ENCODE measurements around the gene ZNF609. TPM values are rescaled to one million over a fixed set of nuclear protein-coding genes. Genes with fewer than 3 reads are reported as not detected.

The ZNF609 gene
- total and polyA plus RNA-seq, 4 donors = 4.6 to 18.1 (median 8.0) TPM

- TF ChIP-seq REST (IDR thresholded peaks at IDR 0.05) (peak; percentile 74), CTCF (IDR thresholded peaks at IDR 0.05; ENCODE audit: low read depth, low read length, missing input control) (no peak)
Measured at GRCh38 chr15:64460724-64461720, 644 bp downstream of the ZNF609 start (continued).

- no peaks in the 10 kb centered on the region for H3K9me3 ChIP-seq (ENCODE audit: control insufficient read depth in 4 of 4, low read length in 3 of 4)
- H3K4me1 ChIP-seq (ENCODE audit: control insufficient read depth in 4 of 4, insufficient read depth in 4 of 4, low read length in 3 of 4) = peaks cover 7 to 45% (median 23%) of the 10 kb centered on the region in 4 donors
- H3K27ac ChIP-seq (ENCODE audit: low read depth in 1 of 2, low read length in 2 of 2) = peak overlapping the region; percentile 70 to 83
- H3K4me3 ChIP-seq (ENCODE audit: low read depth in 1 of 3, low read length in 3 of 3) = peak overlapping the region in 2 of 3 donors; percentile 90 to 97
- WGBS = 6% methylated on average over 5 of the region's 5 CpGs
- peak overlapping the region; percentile 20 to 78 for H3K9ac ChIP-seq (ENCODE audit: low read depth in 1 of 2, low read length in 2 of 2)
- peak; percentile 35 for DNase-seq (ENCODE audit: low spot score)
- H3K27me3 ChIP-seq (ENCODE audit: control insufficient read depth in 4 of 4, insufficient read depth in 4 of 4, low read length in 3 of 4) = no peaks in the 10 kb centered on the region
- TF ChIP-seq REST (IDR thresholded peaks at IDR 0.05) (no peak), YY1 (IDR thresholded peaks at IDR 0.05) (peak; percentile 4), MAX (IDR thresholded peaks at IDR 0.05) (no peak), NR2F2 (IDR thresholded peaks at IDR 0.05) (peak; percentile 33), RAD21 (IDR thresholded peaks at IDR 0.05) (peak in 1 of 2 donors; percentile 2), RXRA (IDR thresholded peaks at IDR 0.05) (peak; percentile 2 to 5), FOXA1 (IDR thresholded peaks at IDR 0.05) (no peak), SP1 (IDR thresholded peaks at IDR 0.05) (no peak)
- H3K36me3 ChIP-seq (ENCODE audit: control insufficient read depth in 4 of 4, insufficient read depth in 3 of 4, low read depth in 1 of 4, low read length in 3 of 4) = no peaks in the 10 kb centered on the region
Measured at GRCh38 chr15:64461721-64462162, 1.4 kb downstream of the ZNF609 start.

Measured in liver (tissue), 9 donors.